GM13977 (cell line): ENCODE data around the gene MARCKS.

Experiments used
- DNase-seq: peaks from one replicate; pipeline ENCODE4 v3.0.0; 2012; ENCODE audit warnings: low spot score
- in situ Hi-C: fragments of 300-500 bp; cut with MboI; formaldehyde crosslinking; loops from one replicate; pipeline ENCODE4 v1.12.0; 2022; ENCODE audit warnings: low sequenced_read_pairs, low pct_unique_long_range_greater_than_20kb, mixed read lengths, inconsistent platforms; ENCODE audit not compliant: unreplicated experiment
- TF ChIP-seq, protein P1 (sequence below): IDR thresholded peaks from 2 replicates; pipeline ENCODE4 v1.5.1; 2012; ENCODE audit warnings: mild to moderate bottlenecking, control low read depth; ENCODE audit not compliant: insufficient read depth; ENCODE audit errors: extremely low read depth, missing control alignments

MARCKS gene

DNA sequence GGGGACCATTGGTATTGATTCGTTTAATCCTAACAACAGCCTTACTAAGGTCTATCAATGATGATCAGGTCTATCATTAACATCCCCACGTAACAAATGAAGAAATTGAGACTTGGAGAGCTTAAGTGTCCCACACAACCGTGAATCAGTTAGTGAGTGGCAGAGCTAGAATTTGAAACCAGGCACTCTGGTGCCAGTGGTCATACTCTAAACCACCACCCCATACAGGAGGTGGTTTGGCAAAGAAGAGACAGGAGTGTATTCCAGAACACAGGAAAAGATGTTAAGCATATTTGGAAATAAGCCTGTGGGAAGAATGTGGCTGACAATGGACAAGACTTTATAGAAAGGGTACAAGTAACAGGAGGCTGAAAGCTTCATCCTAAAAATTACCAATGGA is 35.7 kb upstream of the MARCKS start:
- in situ Hi-C loops: no loop called here
- DNase-seq: no peak
- TF ChIP-seq, protein P1, sequence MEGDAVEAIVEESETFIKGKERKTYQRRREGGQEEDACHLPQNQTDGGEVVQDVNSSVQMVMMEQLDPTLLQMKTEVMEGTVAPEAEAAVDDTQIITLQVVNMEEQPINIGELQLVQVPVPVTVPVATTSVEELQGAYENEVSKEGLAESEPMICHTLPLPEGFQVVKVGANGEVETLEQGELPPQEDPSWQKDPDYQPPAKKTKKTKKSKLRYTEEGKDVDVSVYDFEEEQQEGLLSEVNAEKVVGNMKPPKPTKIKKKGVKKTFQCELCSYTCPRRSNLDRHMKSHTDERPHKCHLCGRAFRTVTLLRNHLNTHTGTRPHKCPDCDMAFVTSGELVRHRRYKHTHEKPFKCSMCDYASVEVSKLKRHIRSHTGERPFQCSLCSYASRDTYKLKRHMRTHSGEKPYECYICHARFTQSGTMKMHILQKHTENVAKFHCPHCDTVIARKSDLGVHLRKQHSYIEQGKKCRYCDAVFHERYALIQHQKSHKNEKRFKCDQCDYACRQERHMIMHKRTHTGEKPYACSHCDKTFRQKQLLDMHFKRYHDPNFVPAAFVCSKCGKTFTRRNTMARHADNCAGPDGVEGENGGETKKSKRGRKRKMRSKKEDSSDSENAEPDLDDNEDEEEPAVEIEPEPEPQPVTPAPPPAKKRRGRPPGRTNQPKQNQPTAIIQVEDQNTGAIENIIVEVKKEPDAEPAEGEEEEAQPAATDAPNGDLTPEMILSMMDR: no peak

DNA sequence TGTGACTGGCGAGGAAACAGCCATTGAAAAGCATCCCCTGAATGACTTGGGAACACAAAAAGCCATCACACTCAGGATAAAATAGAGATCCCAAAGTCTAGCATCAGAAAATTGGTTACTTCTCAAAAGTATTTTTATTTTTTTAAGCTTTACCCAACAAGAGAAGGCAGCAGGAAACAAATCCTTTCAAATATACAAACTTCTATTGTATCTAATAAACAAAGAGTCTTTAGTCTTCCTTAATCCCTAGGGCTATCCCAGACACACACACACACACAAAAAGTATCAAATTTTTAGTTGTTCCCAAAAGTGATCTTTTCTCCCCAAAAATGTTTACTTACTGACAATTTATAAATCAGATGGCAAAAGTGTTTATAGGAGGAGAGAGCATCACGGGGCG is 33.2 kb upstream of the MARCKS start:
- TF ChIP-seq, protein P1: no peak
- no peak for DNase-seq
- in situ Hi-C loops: no loop called here

DNA sequence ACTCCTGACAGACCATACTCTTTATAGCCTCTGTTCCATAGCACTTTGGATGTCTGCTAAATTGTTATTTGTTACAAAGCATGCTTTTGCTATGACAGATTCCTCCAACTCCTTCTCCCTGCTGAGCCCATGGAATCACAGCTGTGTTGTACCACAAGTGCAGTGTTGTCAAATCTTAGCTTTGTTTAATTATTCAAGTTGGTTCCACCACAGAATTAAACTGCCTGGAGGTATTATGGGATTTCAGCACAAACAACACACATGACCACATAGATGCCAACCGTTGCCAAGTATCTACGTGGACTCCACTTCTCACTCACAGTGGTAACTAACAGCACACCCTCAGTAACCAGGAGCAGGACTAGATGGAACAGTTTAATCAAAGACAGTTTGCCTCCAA is 32.7 kb upstream of the MARCKS start:
- TF ChIP-seq, protein P1: no peak
- in situ Hi-C loops: no loop called here

DNA sequence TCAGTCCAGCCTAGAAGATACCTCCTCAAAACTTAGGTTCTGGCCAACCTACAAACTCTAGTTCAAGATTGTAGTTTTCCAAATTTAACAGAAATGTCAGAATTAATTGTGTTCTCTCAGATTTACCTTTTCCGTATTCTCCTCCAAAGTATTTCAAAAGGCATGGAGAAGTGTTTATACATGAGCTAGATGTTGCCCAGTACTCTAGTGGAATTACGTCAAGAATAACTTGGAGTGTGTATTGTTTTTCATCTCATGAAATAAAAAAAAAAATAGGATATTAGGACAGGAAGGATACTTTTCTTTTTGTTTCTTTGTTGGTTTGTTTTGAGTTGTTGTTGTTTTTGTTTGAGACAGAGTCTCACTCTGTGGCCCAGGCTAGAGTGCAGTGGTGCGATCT is 32.3 kb upstream of the MARCKS start:
- no peak for DNase-seq
- TF ChIP-seq, protein P1: no peak
- in situ Hi-C loops: no loop called here

More for the DNA sequence above, 32.7 kb upstream of the MARCKS start:
- DNase-seq: no peak

DNA sequence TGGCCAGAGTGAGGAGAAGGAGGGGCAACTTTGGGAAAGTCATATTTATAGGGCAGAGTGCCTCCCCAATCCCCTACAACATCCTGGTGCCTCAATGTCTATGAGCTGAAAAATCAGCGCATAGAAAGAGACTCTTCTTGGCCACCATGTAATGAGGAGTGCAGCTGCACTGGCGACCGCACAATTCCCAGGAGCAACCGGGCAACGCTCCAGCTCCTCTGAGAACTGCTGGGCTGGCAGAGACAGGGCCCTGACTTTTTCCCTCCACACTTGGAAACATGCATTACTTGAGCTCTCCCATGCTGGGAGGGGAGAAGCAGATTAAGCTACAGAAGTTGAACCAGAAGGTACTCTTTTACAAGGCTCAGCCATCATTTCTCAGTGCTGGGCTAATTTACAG is 31.4 kb upstream of the MARCKS start:
- in situ Hi-C loops: no loop called here
- TF ChIP-seq, protein P1: no peak
- no peak for DNase-seq

DNA sequence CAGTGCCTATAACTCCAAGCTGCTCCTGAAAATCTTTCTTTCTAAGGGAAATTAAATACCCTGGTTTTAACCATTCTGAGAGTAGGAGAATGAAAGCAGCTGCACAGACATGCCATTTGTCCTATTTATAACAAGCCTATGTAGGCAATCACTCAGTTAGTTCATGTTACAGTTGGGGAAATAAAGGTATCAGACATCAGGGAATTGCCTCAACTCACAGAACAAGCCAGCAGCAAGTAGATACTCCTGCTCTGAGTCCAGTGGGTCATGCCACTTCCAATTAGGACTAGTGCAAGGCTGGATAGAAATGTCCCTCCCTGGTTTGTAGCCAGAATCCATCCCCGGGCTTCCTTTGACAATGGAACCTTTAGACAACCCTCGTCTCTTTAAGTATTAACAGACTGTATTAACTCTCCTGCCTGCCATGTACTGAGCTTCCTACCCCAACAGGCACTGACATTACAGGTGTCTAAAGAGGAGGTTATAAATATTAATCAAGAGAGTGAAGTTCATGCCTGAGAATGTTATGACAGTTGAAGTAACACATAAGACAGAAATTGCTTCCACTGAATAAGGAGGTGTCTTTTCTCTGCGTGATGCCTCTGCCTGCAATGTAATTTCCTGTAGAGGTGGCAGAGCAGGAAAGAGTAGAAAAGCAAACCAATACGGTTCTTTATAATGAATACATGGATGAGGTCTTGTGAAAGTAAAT is 28.0 kb upstream of the MARCKS start:
- no peak for DNase-seq
- TF ChIP-seq, protein P1: no peak
- in situ Hi-C loops: no loop called here
